ENCODE data around the gene RASAL3.

RASAL3 gene

DNA sequence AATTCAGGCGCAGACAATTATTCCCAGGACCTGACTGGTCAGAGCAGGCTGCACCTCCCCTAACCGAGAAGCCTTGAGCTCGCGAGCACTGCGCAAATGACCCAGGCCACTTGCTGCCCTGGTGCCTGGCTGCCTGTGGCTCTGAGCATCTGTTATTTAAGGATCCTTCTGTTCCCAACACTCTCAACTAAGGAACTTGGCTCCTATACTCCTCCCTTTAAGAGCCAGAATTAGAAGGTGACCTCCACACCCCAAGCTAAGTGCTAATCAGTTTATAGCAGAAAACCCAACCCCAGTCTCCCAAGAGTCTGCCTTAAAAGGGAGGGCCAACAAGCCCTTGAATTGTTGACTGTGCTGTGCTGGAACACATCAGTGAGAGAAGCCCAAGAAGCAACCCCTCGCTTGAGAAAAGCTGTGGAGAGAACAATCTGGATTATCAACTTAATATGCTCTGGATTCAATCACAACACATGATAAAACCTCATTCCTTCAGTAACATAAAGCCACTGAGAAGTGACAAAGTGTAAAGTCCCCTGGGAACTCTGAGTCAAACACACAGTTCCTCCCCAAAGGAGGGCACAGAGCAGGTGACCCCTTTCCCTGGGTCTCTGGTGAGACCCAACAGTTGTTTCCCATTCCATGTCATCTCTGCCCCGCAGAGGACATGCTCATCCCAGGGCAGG is 60.1 kb downstream of the RASAL3 start:
- no peaks in the 10 kb centered on the region for H3K27me3 ChIP-seq (ENCODE audit: insufficient read depth, low read length)
- no peak overlapping the region; the same call in 1 of the 2 replicates for H3K9ac ChIP-seq (ENCODE audit: low read depth, low read length)
- 95% methylated on average over 7 of the region's 7 CpGs for WGBS
- no peaks in the 10 kb centered on the region for H3K4me1 ChIP-seq (ENCODE audit: insufficient read depth, low read length)
- H3K36me3 ChIP-seq (ENCODE audit: insufficient read depth, low read length), result peaks cover 72% of the 10 kb centered on the region
- H3K4me3 ChIP-seq (ENCODE audit: low read length), result no peak overlapping the region
- no peak overlapping the region for H3K27ac ChIP-seq (ENCODE audit: low read depth, low read length)
- H3K9me3 ChIP-seq (ENCODE audit: insufficient read depth, low read depth, low read length), result no peaks in the 10 kb centered on the region

DNA sequence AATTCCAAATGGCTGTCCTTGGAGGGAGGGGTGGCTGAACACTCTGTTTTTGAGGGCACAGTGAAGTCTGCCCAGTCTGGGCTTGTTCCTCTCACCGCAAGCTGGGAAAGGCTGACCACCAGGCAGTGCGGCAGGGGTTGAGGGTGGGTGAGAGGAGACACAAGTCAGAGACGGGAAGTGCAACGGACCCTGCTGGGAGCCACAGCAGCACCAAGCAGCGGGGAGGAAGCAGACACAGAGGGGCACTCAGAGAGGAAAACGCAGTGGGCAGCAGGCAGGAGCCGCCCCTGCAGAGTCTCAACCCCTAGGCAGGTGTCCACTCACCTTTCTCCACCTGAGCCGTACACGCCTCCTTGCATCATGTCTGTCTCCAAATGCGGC is 61.2 kb downstream of the RASAL3 start:
- Histone ChIP-seq H3K9ac (ENCODE audit: low read depth, low read length) (no peak overlapping the region), H3K36me3 (ENCODE audit: insufficient read depth, low read length) (peaks cover 76% of the 10 kb centered on the region), H3K9me3 (ENCODE audit: insufficient read depth, low read depth, low read length) (no peaks in the 10 kb centered on the region), H3K4me3 (ENCODE audit: low read length) (no peak overlapping the region), H3K4me1 (ENCODE audit: insufficient read depth, low read length) (no peaks in the 10 kb centered on the region), H3K27ac (ENCODE audit: low read depth, low read length) (no peak overlapping the region), H3K27me3 (ENCODE audit: insufficient read depth, low read length) (no peaks in the 10 kb centered on the region)
- 94% methylated on average over 10 of the region's 10 CpGs for WGBS

- no peak overlapping the region for H3K4me3 ChIP-seq (ENCODE audit: low read length)
- 97% methylated on average over 15 of the region's 15 CpGs for WGBS
- H3K27me3 ChIP-seq (ENCODE audit: insufficient read depth, low read length), result no peaks in the 10 kb centered on the region
- no peaks in the 10 kb centered on the region for H3K4me1 ChIP-seq (ENCODE audit: insufficient read depth, low read length)
- no peaks in the 10 kb centered on the region for H3K9me3 ChIP-seq (ENCODE audit: insufficient read depth, low read depth, low read length)
- no peak overlapping the region for H3K9ac ChIP-seq (ENCODE audit: low read depth, low read length)
- H3K36me3 ChIP-seq (ENCODE audit: insufficient read depth, low read length), result peaks cover 78% of the 10 kb centered on the region
- no peak overlapping the region for H3K27ac ChIP-seq (ENCODE audit: low read depth, low read length)
These were observed 61.8 kb downstream of the RASAL3 start for GRCh38 chr19:15402411-15403150.

Measured in HUES64 (cell line).